ENCODE data around the gene MRPL43.
"Not testable (repeated sequence)": the region's sequence is repeated elsewhere in the genome, so short reads cannot be mapped to it uniquely, and the experiment has no call there.

The MRPL43 gene

DNA sequence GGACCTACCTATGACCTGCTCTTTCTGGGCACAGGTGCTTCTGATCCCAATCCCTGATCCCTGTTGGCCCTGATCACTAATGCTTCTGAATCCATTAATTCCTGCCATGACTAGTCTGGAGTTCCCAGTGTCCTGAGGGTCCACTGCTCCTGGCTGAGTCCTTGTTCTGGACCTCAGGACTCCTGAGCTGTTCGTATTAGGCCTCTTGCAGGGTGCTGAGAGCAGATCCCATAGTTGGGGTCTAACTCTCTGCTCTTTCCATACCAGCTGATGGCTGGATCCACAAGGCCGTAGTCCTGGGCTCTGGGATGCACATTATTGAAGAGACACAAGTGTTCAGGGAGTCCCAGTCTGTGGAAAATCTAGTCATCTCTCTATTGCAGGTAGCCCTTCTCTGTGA lies 7.0 kb downstream of the MRPL43 start:
- no peak overlapping the region for H3K27ac ChIP-seq
- TF ChIP-seq ZFX (IDR thresholded peaks at IDR 0.05; ENCODE audit: borderline replicate concordance), result no peak
- TF ChIP-seq, protein P1, sequence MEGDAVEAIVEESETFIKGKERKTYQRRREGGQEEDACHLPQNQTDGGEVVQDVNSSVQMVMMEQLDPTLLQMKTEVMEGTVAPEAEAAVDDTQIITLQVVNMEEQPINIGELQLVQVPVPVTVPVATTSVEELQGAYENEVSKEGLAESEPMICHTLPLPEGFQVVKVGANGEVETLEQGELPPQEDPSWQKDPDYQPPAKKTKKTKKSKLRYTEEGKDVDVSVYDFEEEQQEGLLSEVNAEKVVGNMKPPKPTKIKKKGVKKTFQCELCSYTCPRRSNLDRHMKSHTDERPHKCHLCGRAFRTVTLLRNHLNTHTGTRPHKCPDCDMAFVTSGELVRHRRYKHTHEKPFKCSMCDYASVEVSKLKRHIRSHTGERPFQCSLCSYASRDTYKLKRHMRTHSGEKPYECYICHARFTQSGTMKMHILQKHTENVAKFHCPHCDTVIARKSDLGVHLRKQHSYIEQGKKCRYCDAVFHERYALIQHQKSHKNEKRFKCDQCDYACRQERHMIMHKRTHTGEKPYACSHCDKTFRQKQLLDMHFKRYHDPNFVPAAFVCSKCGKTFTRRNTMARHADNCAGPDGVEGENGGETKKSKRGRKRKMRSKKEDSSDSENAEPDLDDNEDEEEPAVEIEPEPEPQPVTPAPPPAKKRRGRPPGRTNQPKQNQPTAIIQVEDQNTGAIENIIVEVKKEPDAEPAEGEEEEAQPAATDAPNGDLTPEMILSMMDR (IDR thresholded peaks at IDR 0.05), result no peak

- no peak overlapping the region for H3K27ac ChIP-seq
- TF ChIP-seq, protein P1 (IDR thresholded peaks at IDR 0.05), result no peak
- no peak for TF ChIP-seq ZFX (IDR thresholded peaks at IDR 0.05; ENCODE audit: borderline replicate concordance)
Observed at GRCh38 chr10:100979791-100980272, 7.5 kb downstream of the MRPL43 start.

GRCh38 chr10:100978901-100979195 lies 8.4 kb downstream of the MRPL43 start:
- no peak overlapping the region for H3K27ac ChIP-seq
- TF ChIP-seq, protein P1 (IDR thresholded peaks at IDR 0.05), result no peak
- no peak for TF ChIP-seq ZFX (IDR thresholded peaks at IDR 0.05; ENCODE audit: borderline replicate concordance)

- H3K27ac ChIP-seq, result no peak overlapping the region
- no peak for TF ChIP-seq ZFX (IDR thresholded peaks at IDR 0.05; ENCODE audit: borderline replicate concordance)
Observed at GRCh38 chr10:100978121-100978900, 9.0 kb downstream of the MRPL43 start.

- H3K27ac ChIP-seq, result no peak overlapping the region
- TF ChIP-seq ZFX (IDR thresholded peaks at IDR 0.05; ENCODE audit: borderline replicate concordance), result no peak
- TF ChIP-seq, protein P1 (IDR thresholded peaks at IDR 0.05), result no peak
Observed at GRCh38 chr10:100977436-100977835, 9.9 kb downstream of the MRPL43 start.

DNA sequence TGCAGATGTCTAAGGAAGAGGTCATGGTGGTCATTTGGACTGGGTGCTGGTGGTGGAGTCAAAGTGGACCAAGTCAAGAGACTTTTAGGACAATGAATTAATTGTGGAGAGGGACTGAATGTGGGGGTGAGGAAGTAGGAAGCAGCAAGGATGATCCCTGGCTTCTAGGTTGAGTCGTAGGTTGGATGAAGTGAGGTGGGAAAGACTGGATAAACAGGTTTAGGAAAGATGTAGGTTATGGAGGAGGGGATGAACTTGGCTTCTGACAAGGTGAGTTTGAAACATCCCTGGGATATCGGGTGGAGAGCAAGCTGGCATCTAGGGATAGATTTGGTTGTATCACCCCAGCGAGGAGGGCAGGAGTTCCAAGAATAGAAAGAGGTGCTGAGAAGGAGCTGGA lies 10.4 kb downstream of the MRPL43 start:
- TF ChIP-seq, protein P1 (IDR thresholded peaks at IDR 0.05), result no peak
- no peak for TF ChIP-seq ZFX (IDR thresholded peaks at IDR 0.05; ENCODE audit: borderline replicate concordance)
- no peak overlapping the region for H3K27ac ChIP-seq

DNA sequence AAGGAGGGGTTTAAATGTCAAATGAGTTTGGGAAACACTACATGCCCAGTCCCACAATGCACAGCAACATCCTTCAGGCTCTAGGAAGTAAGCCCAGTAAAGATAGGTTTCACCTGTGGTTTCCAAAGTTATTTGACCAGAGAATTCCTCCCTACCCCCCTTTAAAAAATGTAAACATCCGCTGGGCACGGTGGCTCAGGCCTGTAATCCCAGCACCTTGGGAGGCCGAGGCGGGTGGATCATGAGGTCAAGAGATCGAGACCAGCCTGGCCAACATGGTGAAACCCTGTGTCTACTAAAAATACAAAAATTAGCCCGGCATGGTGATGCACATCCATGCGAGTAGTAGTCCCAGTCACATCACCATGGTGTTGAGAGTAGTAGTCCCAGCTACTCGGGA lies 11.9 kb downstream of the MRPL43 start:
- H3K27ac ChIP-seq, result not testable (repeated sequence)

DNA sequence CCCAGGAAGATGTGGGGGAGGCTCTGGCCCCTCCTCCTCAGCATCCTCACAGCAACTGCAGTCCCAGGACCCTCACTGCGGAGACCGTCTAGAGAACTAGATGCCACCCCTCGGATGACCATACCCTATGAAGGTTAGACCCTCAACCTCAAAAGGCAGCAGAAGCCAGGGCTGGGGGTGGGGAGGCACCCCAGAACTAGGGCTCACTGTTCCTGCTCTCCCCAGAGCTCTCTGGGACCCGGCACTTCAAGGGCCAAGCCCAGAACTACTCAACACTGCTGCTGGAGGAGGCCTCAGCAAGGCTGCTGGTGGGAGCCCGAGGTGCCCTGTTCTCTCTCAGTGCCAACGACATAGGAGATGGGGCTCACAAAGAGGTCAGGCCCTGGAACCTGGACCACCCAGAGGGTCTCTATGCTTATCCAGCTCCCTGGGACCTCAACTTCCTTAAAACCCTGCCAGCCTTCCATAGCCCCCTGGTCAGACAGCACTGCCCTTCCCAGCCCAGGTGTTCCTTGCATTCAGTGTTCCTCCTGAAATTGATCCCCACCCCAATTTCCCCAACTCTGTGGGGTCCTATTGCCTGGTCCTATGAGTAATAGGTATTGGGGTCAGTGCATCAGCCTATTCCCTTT lies 14.3 kb downstream of the MRPL43 start:
- H3K27ac ChIP-seq, result peak overlapping the region; percentile 77; the same call in 1 of the 2 replicates
- TF ChIP-seq, protein P1 (IDR thresholded peaks at IDR 0.05), result no peak
- no peak for TF ChIP-seq ZFX (IDR thresholded peaks at IDR 0.05; ENCODE audit: borderline replicate concordance)
